Measurements from ENCODE around the gene MYRF. TPM values are rescaled to one million over a fixed set of nuclear protein-coding genes. Genes with fewer than 3 reads are reported as not detected.

The MYRF gene
- total and polyA plus RNA-seq, 2 of the 13 experiments (the other 11 are each of a cell fraction or from before 2014, with no cell fraction given): 10.2 to 25.9 TPM

- TF ChIP-seq MEIS2 (CRISPR knock-in tag; IDR thresholded peaks at IDR 0.05) (peak; percentile 78), HMG20B (CRISPR knock-in tag; conservative IDR thresholded peaks at IDR 0.05) (no peak; the same call in 1 of the 2 replicates), ZNF124 (CRISPR knock-in tag; IDR thresholded peaks at IDR 0.05) (peak; percentile 82), TCF7 (IDR thresholded peaks at IDR 0.05; ENCODE audit: low read depth) (no peak), NFE2 (CRISPR knock-in tag; IDR thresholded peaks at IDR 0.05) (no peak), ZZZ3 (CRISPR knock-in tag; IDR thresholded peaks at IDR 0.05; ENCODE audit: borderline replicate concordance) (no peak), SMARCC2 (IDR thresholded peaks at IDR 0.05) (no peak), KDM5A (IDR thresholded peaks at IDR 0.05; ENCODE audit: borderline replicate concordance, low read length) (no peak), STAT6 (CRISPR knock-in tag; IDR thresholded peaks at IDR 0.05; ENCODE audit: borderline replicate concordance) (peak; percentile 70), KDM2A (CRISPR knock-in tag; IDR thresholded peaks at IDR 0.05; ENCODE audit: borderline replicate concordance, low read depth) (peak; percentile 77), ZNF772 (CRISPR knock-in tag; IDR thresholded peaks at IDR 0.05) (peak; percentile 68), TRIM24 (CRISPR knock-in tag; IDR thresholded peaks at IDR 0.05) (no peak), GMEB2 (CRISPR knock-in tag; IDR thresholded peaks at IDR 0.05; ENCODE audit: low read depth) (no peak), ZEB1 (IDR thresholded peaks at IDR 0.05; ENCODE audit: insufficient replicate concordance, low read depth) (no peak), KLF11 (CRISPR knock-in tag; IDR thresholded peaks at IDR 0.05) (no peak), RXRB (CRISPR knock-in tag; IDR thresholded peaks at IDR 0.05; ENCODE audit: borderline replicate concordance) (peak; percentile 18; the same call in 1 of the 2 replicates), SMAD9 (CRISPR knock-in tag; IDR thresholded peaks at IDR 0.05) (no peak), CSRNP1 (CRISPR knock-in tag; IDR thresholded peaks at IDR 0.05) (peak; percentile 84), ZBTB20 (CRISPR knock-in tag; IDR thresholded peaks at IDR 0.05; ENCODE audit: borderline replicate concordance, low read depth) (peak; percentile 41; the same call in 1 of the 2 replicates), HOXD1 (CRISPR knock-in tag; IDR thresholded peaks at IDR 0.05) (peak; percentile 80; the same call in 1 of the 2 replicates), ZNF766 (CRISPR knock-in tag; IDR thresholded peaks at IDR 0.05; ENCODE audit: borderline replicate concordance) (no peak), ZXDC (CRISPR knock-in tag; IDR thresholded peaks at IDR 0.05) (no peak)
These were observed 62.7 kb downstream of the MYRF start (continued) for GRCh38 chr11:61814958-61815789.

Data from HepG2 (cell line).